Glutamatergic neuron (in vitro differentiated cells): ENCODE results near the gene BIN1. TPM values are rescaled to one million over a fixed set of nuclear protein-coding genes. Genes with fewer than 3 reads are reported as not detected.

Experiments used
- DNase-seq: peaks from one replicate; pipeline ENCODE4 v3.0.0; 2022
- H3K27ac Mint-ChIP-seq: one replicate; pipeline ENCODE4 v1.8.0; 2020; ENCODE audit warnings: mild to moderate bottlenecking, mixed read lengths, inconsistent platforms; ENCODE audit not compliant: unreplicated experiment
- H3K27me3 Mint-ChIP-seq: one replicate; pipeline ENCODE4 v1.8.0; 2020; ENCODE audit warnings: mild to moderate bottlenecking, moderate library complexity, mixed read lengths, inconsistent platforms; ENCODE audit not compliant: unreplicated experiment
- H3K36me3 Mint-ChIP-seq: one replicate; pipeline ENCODE4 v1.8.0; 2020; ENCODE audit warnings: mild to moderate bottlenecking, mixed read lengths, inconsistent platforms; ENCODE audit not compliant: unreplicated experiment
- H3K4me1 Mint-ChIP-seq: one replicate; pipeline ENCODE4 v1.8.0; 2020; ENCODE audit warnings: mild to moderate bottlenecking, low read depth, mixed read lengths, inconsistent platforms; ENCODE audit not compliant: unreplicated experiment
- H3K4me3 Mint-ChIP-seq: one replicate; pipeline ENCODE4 v1.8.0; 2020; ENCODE audit warnings: mild to moderate bottlenecking, mixed read lengths, inconsistent platforms; ENCODE audit not compliant: unreplicated experiment
- H3K9me3 Mint-ChIP-seq: one replicate; pipeline ENCODE4 v1.8.0; 2020; ENCODE audit warnings: mild to moderate bottlenecking, moderate library complexity, mixed read lengths, inconsistent platforms; ENCODE audit not compliant: unreplicated experiment
- total RNA-seq: library from RNA; stranded (reverse); fragmentation: NEBNext Ultra II Directional; extraction: Animal tissue kit (Norgen Biotek cat#: 25700); gene quantifications from one replicate; pipeline ENCODE4 v1.2.1, GENCODE V29; 2021; ENCODE audit not compliant: unreplicated experiment
- TF ChIP-seq, protein P1 (sequence below): fragments of 200-600 bp; sonication (generic); IDR thresholded peaks from one replicate; pipeline ENCODE4 v1.5.0; 2021; ENCODE audit not compliant: partially characterized antibody, unreplicated experiment

Gene BIN1
- total RNA-seq, 1 donor from 2014 or later: 176 TPM

GRCh38 chr2:127059559-127059958 lies 47.4 kb downstream of the BIN1 start:
- TF ChIP-seq, protein P1, sequence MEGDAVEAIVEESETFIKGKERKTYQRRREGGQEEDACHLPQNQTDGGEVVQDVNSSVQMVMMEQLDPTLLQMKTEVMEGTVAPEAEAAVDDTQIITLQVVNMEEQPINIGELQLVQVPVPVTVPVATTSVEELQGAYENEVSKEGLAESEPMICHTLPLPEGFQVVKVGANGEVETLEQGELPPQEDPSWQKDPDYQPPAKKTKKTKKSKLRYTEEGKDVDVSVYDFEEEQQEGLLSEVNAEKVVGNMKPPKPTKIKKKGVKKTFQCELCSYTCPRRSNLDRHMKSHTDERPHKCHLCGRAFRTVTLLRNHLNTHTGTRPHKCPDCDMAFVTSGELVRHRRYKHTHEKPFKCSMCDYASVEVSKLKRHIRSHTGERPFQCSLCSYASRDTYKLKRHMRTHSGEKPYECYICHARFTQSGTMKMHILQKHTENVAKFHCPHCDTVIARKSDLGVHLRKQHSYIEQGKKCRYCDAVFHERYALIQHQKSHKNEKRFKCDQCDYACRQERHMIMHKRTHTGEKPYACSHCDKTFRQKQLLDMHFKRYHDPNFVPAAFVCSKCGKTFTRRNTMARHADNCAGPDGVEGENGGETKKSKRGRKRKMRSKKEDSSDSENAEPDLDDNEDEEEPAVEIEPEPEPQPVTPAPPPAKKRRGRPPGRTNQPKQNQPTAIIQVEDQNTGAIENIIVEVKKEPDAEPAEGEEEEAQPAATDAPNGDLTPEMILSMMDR: no peak
- Mint-ChIP-seq H3K4me1 (peaks cover 10% of the 10 kb centered on the region), H3K27ac (no peak overlapping the region), H3K9me3 (peaks cover 8% of the 10 kb centered on the region), H3K36me3 (no peaks in the 10 kb centered on the region), H3K27me3 (peaks cover 12% of the 10 kb centered on the region), H3K4me3 (no peak overlapping the region)
- DNase-seq: no peak

DNA sequence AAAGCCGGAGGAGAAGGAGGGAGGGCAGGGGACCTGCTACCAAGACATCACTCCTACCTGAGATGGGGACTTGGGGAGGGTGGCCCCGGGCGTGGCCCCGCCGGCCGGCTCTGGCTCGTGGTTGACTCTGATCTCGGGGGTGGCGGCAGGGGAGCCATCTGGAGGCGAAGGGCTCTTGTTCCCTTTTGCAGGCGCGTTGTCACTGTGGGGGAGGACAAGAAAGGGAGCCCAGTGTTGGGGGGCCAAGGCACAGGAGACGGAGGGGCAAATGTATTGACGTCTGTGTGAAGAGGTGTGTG lies 48.1 kb downstream of the BIN1 start:
- Mint-ChIP-seq H3K36me3 (no peaks in the 10 kb centered on the region), H3K9me3 (peaks cover 8% of the 10 kb centered on the region), H3K4me1 (peaks cover 12% of the 10 kb centered on the region), H3K27me3 (peaks cover 13% of the 10 kb centered on the region), H3K27ac (no peak overlapping the region), H3K4me3 (no peak overlapping the region)
- no peak for DNase-seq
- TF ChIP-seq, protein P1: no peak

- peaks cover 12% of the 10 kb centered on the region for H3K4me1 Mint-ChIP-seq
These were observed 48.6 kb downstream of the BIN1 start for GRCh38 chr2:127058246-127058953.

DNA sequence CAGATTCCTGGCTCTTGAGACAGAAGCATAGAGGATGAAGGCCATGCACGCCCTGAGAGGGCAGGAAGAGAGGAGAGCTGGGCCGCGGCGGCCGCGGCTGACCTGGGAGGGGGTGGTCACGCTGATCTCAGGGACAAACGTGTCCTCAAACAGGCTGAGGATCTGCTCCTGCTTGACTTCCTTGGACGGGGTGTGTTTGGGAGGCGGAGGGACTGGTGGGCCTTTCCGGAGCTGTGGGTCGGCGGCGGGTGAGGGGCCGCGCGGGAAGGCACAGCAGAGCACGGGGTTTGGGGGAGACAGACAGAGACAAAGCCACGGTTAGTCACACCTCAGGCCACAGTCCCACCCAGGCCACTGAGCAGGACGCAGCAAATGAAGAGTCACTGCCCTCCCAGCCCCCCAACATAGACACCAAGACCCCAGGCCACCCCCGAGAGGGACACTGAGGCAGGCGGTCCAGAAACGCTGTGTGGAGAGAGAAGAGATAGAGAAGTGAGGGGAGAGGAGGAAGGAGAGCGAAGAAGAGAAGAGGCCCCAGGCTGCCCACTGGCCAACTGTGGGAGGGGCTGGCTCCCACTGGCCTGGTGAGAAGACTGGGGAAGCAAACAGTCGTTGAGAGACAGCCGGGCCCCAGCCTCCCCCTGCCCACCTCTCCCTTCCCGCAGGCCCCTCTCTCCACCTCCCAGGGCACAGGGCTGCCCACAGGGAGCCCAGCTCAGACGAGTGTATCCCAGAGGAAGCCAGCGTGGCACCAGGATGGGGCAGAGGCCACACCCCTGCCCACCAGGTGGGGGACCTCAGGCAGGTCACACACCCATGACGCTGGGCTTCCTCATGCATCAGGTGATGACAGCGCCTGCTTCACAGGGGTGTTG lies 49.3 kb downstream of the BIN1 start:
- peaks cover 15% of the 10 kb centered on the region for H3K27me3 Mint-ChIP-seq
- H3K27ac Mint-ChIP-seq: no peak overlapping the region
- H3K36me3 Mint-ChIP-seq: no peaks in the 10 kb centered on the region
- H3K4me3 Mint-ChIP-seq: no peak overlapping the region
- DNase-seq: no peak
- H3K9me3 Mint-ChIP-seq: peaks cover 5% of the 10 kb centered on the region
- TF ChIP-seq, protein P1: no peak
- H3K4me1 Mint-ChIP-seq: peaks cover 16% of the 10 kb centered on the region

More at GRCh38 chr2:127058246-127058953, 48.6 kb downstream of the BIN1 start:
- Mint-ChIP-seq H3K9me3 (peaks cover 8% of the 10 kb centered on the region), H3K36me3 (no peaks in the 10 kb centered on the region), H3K4me3 (no peak overlapping the region), H3K27me3 (peaks cover 13% of the 10 kb centered on the region), H3K27ac (no peak overlapping the region)
- DNase-seq: no peak
- TF ChIP-seq, protein P1: no peak
